Fibroblast of the conjunctiva (primary cell): ENCODE results near the gene CDC42.

Experiments
- DNase-seq: peaks from one replicate; pipeline ENCODE4 v3.0.0-alpha.2; 2010; ENCODE audit warnings: low read depth

CDC42 gene

DNA sequence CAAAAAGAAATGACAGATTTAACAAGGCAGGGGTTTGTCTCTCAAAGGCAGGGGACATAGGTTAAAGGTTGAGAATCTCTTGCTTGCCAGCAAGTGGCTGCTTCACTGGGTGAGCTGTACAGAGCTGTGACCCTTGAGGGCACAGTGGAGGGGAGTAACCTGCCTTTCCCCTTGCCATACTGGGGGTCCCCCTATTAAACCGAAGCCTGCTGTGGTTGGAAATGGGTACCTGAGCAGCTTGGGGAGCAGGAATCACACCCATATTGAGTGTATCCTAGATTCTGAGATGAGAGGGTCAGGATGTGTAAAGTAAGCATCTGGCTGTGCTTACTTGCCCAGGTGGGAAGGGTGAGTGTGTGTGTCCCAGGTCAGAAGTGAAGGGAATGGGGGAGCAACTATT lies 58.6 kb downstream of the CDC42 start:
- DNase-seq: no peak

DNA sequence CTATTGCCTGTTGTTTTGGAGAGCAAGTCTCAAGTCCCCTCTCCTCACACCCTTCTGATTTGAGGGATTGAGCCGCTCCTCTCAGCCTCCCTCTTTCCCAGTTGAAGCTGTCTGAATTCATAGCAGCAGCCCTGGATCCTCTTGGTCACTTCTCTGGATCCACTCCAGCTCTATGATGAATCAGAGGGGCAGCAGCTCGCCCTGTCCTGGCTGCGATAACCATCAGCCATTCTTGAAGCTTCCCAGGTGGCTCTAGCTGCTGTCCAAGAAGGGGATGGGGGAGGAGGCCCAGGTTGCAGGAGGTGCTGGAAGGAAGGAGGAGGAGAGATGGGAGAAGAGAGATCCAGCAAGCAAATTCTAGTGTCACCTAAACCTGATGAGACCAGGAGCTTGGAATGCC lies 59.1 kb downstream of the CDC42 start:
- no peak for DNase-seq

DNA sequence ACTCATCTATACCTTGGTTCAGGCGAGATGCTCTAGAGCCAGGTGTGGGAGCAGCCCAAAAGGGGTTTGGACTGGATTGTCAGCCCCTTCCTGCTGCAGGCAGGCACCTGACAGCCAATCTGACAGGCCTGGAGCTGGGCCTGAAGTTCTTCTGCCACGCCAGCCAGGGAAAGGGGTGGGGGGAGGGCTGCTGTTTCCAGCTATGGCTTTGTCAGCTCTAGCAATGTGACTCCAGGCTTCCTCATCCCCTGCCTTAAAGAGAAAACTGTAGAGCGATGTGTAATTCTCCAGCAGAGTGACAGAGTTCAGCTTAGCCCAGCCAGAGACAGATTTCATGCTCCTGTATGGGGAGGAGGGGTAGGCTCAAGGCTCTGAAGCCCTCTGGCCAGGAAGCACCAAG lies 60.0 kb downstream of the CDC42 start:
- DNase-seq: no peak

DNA sequence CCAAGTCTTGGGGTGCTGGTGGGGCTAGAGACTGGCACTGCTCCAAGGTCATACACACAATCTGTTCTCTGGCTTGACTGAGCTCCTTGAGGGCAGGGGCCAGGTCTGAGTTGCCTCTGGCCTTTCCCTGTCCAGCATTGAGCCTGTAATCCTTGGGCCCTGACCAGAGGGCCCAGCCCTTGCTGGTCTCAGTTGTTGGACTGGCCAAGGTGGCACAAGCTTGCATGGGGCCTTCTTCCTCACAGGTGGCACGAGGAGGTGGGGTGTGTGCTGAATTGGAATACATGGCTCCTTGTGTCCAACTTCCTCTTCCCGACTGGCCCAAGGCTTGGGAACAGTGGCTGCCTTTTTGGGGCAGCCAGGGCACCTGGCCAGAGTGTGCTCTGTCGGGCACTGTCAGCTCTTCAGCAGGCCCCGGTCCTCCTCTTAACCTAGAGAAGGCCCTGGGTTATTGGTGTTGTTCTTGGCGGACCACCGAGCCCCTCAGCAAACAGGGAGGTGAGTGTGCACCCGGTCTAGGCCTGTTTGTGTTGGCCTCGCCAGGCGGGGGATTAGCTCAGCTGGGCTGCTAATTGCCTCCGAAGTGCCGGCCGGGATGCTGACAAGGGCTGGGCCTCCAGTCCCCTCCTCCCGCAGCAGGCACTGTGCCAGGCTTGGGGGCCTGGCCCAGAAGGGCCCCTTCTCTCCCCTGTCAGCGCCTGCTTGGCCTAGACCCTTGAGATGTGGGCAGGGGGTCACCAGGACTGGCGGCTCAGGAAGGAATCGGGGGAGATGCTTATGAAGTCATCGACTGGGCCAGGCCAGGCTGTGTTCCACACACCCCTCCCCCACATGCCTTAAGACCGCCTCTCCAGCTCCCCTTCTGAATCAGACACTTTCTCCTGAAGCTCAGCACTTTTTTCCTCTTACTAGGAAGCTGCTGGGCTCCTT lies 61.8 kb downstream of the CDC42 start:
- peak; percentile 53 for DNase-seq

DNA sequence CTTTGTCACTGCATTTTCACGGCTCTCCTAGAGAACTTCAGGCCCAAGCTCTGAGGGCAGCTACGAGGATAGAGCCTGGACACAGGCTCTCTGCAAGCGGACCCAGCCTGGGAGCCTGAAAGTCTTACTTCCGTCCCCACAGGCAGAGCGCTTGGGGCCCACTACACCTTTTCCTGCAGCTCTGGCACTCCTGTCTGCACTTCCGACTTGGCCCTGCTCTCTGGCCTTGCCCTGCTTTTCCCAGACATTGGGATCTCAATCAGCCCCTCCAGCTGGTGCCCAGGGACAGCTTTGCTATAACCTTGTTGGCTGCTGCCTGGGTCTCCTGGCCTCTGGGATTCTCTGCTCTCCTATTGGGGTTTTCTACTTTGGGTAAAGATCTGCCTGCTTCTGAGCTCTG lies 62.8 kb downstream of the CDC42 start:
- no peak for DNase-seq

DNA sequence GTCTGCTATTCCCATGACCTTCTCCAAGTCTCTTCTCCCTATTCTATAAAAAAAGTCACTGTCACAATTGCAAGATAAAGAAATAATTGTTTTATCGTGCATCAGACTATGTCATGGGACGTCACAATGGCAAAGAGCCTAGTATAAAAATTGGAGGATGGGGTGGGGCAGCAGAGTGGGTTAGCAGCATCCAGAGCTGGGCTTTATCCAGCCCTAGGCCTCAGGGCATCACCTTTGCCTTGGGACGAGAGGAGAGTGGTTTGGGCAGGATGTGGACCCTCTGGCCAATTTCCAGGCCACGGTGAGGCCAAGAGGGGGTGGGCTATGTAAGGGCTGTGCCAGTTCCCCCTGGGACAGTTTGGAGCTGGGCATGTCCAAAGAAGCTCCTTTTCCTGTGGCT lies 64.7 kb downstream of the CDC42 start:
- DNase-seq: no peak

DNA sequence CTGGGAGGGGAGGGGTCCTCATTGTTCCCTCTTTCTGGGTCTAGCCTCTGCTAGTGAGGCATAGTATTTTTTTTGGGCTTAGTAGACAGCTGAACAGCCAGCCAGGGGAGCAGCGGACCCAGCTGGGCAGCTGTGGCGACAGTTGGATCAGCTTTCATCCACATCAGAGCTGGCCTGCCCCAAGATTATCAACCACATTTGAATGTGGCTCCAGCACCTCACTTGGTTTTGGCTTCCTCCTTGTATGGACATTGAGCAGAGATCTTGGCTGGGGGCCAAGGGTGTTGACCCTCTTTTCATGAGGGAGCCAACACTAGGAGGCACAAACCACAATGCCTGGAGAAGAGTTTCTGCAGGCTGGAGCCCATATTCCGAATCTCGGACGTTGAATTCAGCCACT lies 65.3 kb downstream of the CDC42 start:
- DNase-seq: peak; percentile 6

DNA sequence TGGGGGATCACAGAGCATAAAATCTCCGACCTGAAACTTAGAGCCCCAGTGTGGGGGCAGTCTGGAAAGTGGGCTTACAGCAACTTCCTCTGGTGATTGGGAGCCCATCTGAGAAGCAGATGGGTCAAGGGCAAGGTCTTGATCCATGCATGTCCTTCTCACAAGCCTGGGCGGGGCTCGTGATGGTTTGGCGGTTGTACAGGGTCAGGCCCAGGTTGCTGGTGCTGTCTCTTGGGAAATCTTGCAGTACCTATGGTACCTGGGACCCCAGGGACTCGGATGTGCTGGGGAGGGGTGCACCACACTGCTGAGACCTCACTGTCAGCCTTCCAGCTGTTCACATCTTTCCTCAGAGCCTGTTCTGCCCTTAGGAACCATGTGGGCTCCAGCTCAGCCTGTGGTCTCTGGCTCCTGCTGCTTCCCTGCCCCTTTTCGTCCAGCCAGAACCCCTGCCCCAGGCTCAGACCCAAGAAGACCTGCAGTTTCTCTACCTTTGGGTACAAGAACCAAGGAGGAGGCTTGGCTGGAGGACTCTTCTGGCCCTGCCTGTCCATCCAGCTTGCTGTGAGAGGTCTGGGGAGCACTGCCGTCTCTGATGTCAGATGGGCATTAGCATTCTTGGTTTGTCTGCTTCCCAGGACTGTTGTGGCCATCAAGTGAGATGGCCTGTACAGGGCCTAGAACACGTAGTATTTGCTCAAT lies 65.9 kb downstream of the CDC42 start:
- DNase-seq: no peak

DNA sequence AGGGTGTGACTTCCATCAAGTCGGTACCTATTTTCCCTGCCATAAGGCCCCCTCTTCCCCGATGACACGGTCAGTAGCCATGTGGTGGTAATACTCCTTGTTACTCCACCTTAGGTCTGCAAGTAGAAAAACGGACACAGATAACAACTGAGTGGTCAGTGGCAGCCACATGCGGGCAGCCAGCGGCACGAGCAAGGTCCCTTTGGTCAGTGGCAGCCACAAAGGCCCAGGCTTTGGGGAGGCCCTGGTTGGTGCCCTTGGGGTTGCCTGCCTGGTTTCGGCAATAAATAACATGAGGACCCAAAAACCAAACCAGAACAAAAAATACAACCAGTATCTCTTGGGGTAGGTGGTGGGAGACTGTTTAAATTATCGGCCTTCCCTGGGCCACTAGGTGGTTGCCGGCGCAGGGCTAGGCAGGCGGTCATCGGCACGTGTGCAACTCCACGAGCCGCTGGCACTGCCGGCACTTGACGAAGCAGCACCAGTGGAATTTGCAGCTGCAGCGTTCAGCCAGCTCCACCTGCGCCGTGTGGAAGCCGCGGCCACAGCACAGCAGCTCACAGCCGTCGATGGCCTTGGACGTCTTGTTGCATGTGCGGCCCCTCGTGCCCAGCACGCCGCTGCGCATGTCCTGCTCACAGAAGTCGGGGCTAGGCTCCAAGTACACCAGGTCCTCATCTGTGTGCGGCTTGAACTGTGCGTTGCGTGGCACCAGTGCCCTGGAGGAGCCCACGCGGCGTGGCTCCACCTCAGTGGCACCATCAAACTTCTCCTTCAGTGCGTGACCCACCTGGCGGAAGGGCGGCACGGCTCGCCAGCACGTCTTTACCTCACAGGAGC lies 67.3 kb downstream of the CDC42 start:
- DNase-seq: no peak

DNA sequence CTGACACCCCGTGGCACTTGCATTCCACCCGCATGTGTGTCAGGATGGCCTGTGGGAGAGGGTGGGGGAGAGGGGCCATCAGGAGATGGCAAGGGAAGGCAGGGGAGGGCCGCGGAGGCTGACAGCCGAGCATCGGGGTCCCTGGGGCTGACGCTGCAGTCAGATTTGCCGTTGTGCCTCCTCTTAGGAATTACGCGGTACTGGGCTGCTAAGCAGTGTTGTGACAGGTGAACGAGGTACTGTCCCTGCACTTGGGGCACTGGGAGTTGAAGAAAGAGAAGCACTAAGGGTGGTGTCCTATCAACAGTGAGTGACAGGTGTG lies 67.9 kb downstream of the CDC42 start:
- no peak for DNase-seq

DNA sequence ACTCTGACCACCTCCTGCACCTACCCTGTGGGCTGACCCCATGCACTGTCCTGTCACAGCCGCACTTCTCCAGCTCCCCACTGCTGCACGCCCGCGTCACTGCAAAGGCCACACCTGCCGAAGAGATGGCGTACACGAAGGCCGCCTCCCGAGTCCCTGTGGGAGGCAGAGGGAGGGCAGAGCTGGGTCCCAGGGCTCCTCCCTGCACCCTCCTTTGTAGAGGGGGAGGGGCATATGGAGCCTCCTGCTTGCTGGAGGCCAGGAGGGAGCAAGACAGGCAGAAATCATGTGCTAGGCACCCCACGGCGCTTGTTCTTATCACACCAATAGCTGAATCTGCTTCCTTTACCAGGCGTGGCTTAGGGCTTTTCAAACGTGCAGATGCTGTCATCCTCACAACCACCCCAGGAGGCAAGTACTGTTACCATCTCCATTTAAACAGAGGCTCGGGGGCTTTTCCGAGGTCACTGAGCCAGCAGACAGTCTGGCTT lies 69.0 kb downstream of the CDC42 start:
- no peak for DNase-seq

DNA sequence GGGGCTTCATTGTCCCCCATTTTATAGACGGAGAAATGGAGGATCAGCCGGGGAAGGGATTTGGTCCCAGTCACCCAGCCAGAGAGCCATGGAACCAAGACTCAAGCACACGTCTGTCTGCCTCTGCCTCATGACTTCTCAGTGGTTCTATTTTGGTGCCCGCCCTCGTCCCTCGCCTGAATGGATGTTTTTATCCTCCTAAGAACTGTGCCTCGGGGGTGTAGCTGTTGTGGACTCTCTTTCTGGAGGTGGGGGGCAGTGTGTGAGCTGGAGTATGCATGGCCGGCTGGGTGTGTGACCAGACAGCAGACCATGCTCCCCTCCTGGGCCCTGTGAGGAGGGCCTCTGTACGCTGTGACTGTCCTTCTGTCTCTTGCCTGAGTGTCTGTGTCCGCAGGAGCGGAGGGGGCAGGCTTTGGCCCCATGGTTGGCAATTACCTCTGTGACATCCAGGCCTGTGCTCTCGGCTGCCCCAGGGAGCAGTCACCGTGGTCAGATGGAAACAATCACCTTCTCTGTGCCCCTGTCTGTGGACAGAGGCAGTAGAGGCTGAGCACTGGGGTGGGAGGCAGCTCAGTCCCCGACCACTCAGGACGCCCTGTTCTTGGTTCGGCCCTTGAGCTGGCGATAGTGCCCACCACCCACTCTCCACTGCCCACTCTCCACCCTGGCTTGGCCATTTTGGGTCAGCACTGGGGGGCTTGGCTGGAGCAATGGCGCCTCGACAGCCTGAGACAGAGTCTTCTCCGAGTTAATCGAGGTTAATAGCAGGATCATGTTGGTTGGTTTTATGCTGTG lies 70.0 kb downstream of the CDC42 start:
- DNase-seq: no peak

DNA sequence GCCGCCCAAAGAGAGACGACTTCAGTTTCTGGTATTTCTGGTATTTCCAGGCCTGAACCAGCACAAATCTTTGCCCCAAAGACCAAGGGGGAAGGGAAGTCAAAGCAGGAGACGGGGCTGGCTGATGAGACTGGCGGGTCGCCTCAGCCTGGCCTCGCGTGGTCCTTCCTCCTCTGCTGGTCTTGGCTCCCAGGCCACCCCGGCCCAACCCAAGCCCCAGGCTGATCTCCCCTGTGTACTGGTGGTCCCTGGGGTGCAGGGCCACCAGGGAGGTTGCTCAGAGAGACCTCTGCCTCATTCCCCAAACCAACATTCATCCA lies 70.5 kb downstream of the CDC42 start:
- DNase-seq: no peak

DNA sequence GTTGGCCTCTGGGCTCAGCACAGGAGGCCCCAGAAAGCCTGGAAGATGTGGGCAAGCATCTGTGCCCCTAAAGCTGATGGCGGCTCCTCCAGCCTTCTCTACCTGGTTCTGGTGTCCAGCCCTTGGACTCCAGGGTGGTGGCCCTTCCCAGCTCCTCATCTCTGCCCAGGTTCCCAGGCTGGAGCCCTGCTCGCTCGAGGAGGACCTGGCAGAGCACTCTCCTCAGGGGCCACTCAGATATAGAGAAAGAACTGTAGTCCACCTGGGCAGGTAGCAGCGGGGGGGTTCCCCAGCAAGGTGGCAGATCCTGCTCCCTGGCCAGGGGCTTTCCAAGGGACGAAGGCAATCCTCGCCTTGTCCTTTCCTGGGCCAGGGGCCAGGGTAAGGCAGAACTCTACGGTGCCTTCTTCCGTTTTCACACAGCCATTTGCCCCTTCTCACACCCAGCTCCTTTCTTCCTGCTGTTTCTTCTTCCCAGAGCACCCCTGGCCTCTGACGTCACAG lies 71.4 kb downstream of the CDC42 start:
- no peak for DNase-seq

DNA sequence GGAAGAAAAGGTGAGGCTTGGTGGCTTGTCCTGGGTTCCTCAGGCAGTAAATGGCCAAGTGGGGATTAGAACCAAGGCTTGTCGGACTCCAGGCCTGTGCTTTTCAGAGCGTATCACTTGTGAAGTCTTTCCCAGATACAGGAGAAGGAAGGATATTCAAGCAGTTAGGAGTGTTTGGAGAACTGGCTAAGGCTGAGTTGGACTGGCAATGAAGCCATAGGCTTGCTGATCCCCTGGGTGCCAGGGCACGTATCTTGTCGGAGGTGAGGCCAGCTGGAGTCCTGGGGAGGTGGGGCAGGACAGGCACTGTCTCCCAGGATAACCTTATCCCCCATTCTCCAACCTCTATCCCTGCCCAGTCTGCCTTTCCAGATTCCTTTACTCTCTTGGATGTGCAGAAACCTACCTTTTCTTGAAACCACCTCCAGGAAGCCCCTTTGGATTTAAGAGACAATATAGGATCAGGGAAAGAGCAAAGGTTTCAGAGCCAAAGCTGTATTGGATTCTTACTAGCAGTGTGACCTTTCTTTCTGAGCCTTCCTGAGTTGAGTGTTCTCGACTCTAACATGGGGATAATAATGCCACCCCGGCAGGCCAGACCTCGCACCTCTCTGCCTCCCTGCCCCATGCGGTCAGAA lies 72.2 kb downstream of the CDC42 start:
- DNase-seq: no peak

DNA sequence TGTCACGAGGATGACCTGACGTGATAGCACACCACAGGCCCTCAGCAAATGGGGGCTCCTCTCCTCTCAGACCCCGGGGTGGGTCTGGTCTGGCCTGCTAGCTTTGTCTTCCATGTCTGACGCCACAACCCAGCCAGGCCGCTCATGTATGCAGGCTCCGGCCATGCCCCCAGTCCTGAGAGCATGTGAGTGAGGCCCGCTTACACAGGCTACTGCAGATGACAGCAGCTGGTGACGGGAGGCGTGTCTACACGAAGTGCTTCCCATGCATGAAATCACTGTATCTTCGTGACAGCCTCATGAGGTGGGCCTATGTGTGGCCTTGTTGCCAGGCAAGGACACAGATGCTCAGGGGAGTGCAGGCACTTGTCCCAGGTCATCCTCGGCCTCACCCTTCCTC lies 74.0 kb downstream of the CDC42 start:
- no peak for DNase-seq

DNA sequence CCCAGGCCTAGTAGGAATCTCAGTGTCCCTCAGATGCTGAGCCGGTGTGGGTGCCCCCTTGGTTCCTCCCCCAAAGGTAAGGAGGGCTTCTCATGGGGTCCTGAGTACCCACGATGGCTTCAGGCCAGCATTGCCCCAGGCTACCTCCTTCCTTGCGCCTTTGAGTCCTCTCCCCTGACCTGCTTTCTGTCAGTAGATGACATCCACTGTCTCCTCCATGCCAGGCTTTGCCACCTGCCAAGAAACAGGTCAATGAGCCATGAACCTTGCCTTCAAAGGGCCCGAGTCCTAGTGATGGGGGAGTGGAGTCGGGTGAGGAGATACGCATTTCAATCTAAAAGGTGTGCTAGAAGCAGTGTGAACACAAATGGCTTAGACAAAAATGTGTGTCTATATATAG lies 74.7 kb downstream of the CDC42 start:
- no peak for DNase-seq

DNA sequence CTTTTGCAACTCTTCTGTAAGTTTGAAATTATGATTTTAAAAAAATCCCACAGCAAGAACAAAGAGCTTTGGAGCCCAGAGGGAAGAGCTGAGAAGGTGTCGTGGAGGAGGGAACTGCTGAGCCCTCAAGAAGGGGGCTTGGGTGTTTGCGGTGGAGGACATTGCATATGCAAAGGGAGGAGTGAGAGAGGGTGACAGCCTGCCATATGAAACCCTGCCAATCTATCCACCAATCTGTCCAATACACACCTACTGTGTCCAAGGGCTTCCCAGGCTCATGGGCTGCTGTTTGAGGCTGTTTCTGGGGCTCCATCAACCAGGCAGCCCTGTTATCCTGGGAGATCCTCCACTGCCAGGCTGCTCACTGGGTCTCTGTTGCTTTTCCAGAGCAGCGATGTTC lies 75.2 kb downstream of the CDC42 start:
- no peak for DNase-seq

DNA sequence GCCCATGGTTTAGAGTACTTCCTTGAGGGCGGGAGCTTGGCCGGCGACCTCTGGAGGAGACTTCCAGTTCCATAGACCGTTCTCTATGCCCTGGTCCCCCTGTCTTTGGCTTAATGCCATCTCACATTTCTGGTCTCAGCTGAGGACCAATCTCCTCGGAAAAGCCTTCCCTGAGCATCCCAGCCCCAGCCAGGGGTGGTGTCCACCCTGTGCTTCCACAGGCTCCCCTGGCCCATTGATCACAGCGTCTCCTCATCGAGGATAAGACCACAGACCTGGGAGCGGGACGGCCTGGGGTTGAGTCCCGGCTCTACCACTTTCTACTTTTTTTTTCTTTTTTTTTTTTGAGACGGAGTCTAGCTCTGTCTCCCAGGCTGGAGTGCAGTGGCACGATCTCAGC lies 75.9 kb downstream of the CDC42 start:
- no peak for DNase-seq

DNA sequence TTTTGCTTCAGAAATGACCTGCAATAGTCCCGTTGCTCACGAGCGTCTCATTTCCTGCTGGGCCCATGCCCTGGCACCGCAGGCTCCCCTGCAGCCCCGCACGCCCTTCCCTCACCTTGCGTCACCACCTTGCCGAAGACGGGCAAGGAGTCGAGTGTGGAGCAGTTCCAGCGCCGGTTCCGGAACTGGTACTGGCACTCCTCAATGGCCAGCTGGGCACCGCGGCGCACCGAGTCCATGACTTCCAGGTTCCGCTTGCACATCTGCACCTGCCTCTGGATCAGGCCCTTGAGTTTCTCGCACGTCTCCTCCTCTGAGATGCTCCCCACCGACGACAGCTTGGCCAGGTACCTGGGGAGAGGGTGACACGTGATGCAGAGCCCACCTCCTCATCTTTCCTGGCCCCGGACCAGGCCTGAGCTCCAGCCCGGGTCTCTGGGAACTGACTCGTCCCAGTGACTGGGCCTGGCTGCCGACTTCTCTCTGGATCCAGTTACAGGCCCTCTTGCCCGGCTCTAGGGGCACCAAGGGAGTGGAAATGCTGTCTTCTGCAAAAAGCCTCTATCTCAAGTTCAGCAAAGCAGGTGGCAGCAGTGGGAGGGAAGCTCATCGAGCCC lies 77.1 kb downstream of the CDC42 start:
- no peak for DNase-seq

DNA sequence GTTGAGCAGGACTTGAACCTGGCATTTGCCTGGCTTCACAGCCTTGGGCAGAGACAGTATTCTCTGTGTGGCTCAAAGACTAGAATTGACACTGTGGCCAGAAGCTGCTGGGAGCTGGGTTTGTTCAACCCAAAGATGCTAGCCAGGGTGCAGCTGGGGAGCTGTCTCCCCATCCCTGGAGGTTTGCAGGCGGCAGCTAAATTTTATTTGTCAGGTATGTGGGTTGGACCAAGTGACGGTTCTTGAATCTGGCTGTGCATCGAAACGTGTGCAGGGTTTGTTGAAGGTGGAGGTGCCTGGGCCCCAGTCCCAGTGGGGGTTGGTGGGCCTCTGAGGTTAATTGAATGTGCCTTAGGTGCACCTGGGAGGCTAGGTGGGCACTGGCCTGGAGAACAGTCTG lies 78.6 kb downstream of the CDC42 start:
- DNase-seq: no peak
